ENCODE results near the gene TBL1Y. TPM values are rescaled to one million over a fixed set of nuclear protein-coding genes. Genes with fewer than 3 reads are reported as not detected.

The TBL1Y gene
- total RNA-seq, 1 experiment from 2014 or later = not detected

GRCh38 chrY:7085606-7086005 lies 175.1 kb downstream of the TBL1Y start:
- Histone ChIP-seq H3K79me2 (ENCODE audit: insufficient read depth, low read length) (no peaks in the 10 kb centered on the region), H3K9me3 (ENCODE audit: control insufficient read depth in 1 of 2, insufficient read depth in 1 of 2, low read depth in 1 of 2, low read length in 2 of 2) (no peaks in the 10 kb centered on the region), H3K27ac (ENCODE audit: low read depth, low read length) (no peak overlapping the region), H3K9me2 (ENCODE audit: insufficient read depth) (no peaks in the 10 kb centered on the region), H2AFZ (ENCODE audit: low read depth, low read length, poor library complexity, severe bottlenecking) (no peak overlapping the region), H4K20me1 (ENCODE audit: insufficient read depth) (no peaks in the 10 kb centered on the region), H3K4me1 (ENCODE audit: control insufficient read depth in 1 of 2, insufficient read depth in 2 of 2, low read length in 2 of 2) (no peaks in the 10 kb centered on the region), H3K36me3 (ENCODE audit: control insufficient read depth in 1 of 2, insufficient read depth in 2 of 2, low read length in 2 of 2) (no peaks in the 10 kb centered on the region), H3K4me3 (replicated peaks in 1 of 2; ENCODE audit: low read depth in 1 of 2, low read length in 2 of 2) (no peak overlapping the region), H3K9ac (ENCODE audit: low read length) (no peak overlapping the region), H3K4me2 (ENCODE audit: low read length) (no peak overlapping the region), H3K27me3 (ENCODE audit: insufficient read depth, low read length) (no peaks in the 10 kb centered on the region)
- BruUV-seq (replicated peaks) = no TSS peak
- CTCF ChIA-PET = no interaction called here
- peak; percentile 57; the same call in 1 of the 2 replicates for ATAC-seq
- RAD21 ChIA-PET (ENCODE audit: low non-redundant PET in 1 of 2, low total read pairs in 2 of 2, uncharacterized antibody in 2 of 2, unreplicated experiment in 2 of 2) = no interaction called here
- TF ChIP-seq CTCF (IDR thresholded peaks at IDR 0.05 in 2 of 3, conservative IDR thresholded peaks at IDR 0.05 in 1 of 3; ENCODE audit: borderline replicate concordance in 1 of 3, insufficient read depth in 1 of 3, low read depth in 2 of 3, low read length in 2 of 3) = peak in 2 of 3 experiments; percentile 13 to 38; a peak in 3 of 6 replicates
- TF ChIP-seq RAD21 (IDR thresholded peaks at IDR 0.05; ENCODE audit: low read depth) = peak; percentile 29; the same call in 1 of the 2 replicates
- TF ChIP-seq MAX (IDR thresholded peaks at IDR 0.05) = no peak
- TF ChIP-seq CEBPB (IDR thresholded peaks at IDR 0.05; ENCODE audit: low read depth) = no peak
- no peak for TF ChIP-seq SP1 (IDR thresholded peaks at IDR 0.05; ENCODE audit: low read depth)
- POLR2A ChIA-PET = no interaction called here
- DNase-seq (ENCODE audit: low read depth, low spot score) = no peak
- intact Hi-C loops (cut with micrococcal nuclease) = loop anchor here (2.0 kb wide), 1 partner anchor 121 kb away; no protein-coding TSS in a partner anchor

GRCh38 chrY:7092836-7093235 lies 182.3 kb downstream of the TBL1Y start:
- H3K4me2 ChIP-seq (ENCODE audit: low read length) = no peak overlapping the region
- BruUV-seq (replicated peaks) = no TSS peak
- intact Hi-C loops (cut with micrococcal nuclease) = no loop called here
- no peak overlapping the region for H3K9ac ChIP-seq (ENCODE audit: low read length)
- no peaks in the 10 kb centered on the region for H4K20me1 ChIP-seq (ENCODE audit: insufficient read depth)
- no peaks in the 10 kb centered on the region for H3K36me3 ChIP-seq (ENCODE audit: control insufficient read depth in 1 of 2, insufficient read depth in 2 of 2, low read length in 2 of 2)
- no peaks in the 10 kb centered on the region for H3K27me3 ChIP-seq (ENCODE audit: insufficient read depth, low read length)
- no peak overlapping the region for H3K27ac ChIP-seq (ENCODE audit: low read depth, low read length)
- DNase-seq (ENCODE audit: low read depth, low spot score) (no peak), ATAC-seq (no peak)
- CTCF ChIA-PET = no interaction called here
- H3K9me3 ChIP-seq (ENCODE audit: control insufficient read depth in 1 of 2, insufficient read depth in 1 of 2, low read depth in 1 of 2, low read length in 2 of 2) = no peaks in the 10 kb centered on the region
- POLR2A ChIA-PET = no interaction called here
- RAD21 ChIA-PET (ENCODE audit: low non-redundant PET in 1 of 2, low total read pairs in 2 of 2, uncharacterized antibody in 2 of 2, unreplicated experiment in 2 of 2) = no interaction called here
- no peaks in the 10 kb centered on the region for H3K4me1 ChIP-seq (ENCODE audit: control insufficient read depth in 1 of 2, insufficient read depth in 2 of 2, low read length in 2 of 2)
- no peaks in the 10 kb centered on the region for H3K9me2 ChIP-seq (ENCODE audit: insufficient read depth)
- TF ChIP-seq POLR2AphosphoS5 (IDR thresholded peaks at IDR 0.05; ENCODE audit: low read depth, low read length) (no peak), CTCF (IDR thresholded peaks at IDR 0.05 in 2 of 3, conservative IDR thresholded peaks at IDR 0.05 in 1 of 3; ENCODE audit: borderline replicate concordance in 1 of 3, insufficient read depth in 1 of 3, low read depth in 2 of 3, low read length in 2 of 3) (peak in 1 of 3 experiments; percentile 25; a peak in 1 of 6 replicates), FOSL1 (IDR thresholded peaks at IDR 0.05; ENCODE audit: low read depth) (no peak), CEBPB (IDR thresholded peaks at IDR 0.05; ENCODE audit: low read depth) (no peak)
- H3K79me2 ChIP-seq (ENCODE audit: insufficient read depth, low read length) = no peaks in the 10 kb centered on the region
- H2AFZ ChIP-seq (ENCODE audit: low read depth, low read length, poor library complexity, severe bottlenecking) = no peak overlapping the region
- H3K4me3 ChIP-seq (replicated peaks in 1 of 2; ENCODE audit: low read depth in 1 of 2, low read length in 2 of 2) = no peak overlapping the region
